Liver (tissue), 9 donors: ENCODE results near the gene APOA5. TPM values are rescaled to one million over a fixed set of nuclear protein-coding genes. Genes with fewer than 3 reads are reported as not detected.

Experiments used
- DNase-seq: peaks from one replicate; pipeline ENCODE4 v3.0.0-alpha.2; 2017; ENCODE audit warnings: low spot score
- H3K27ac ChIP-seq, 2 donors: one replicate each; pipeline ENCODE4 v1.7.0; 2013; ENCODE audit warnings: inconsistent platforms in 2 of 2, low read length in 2 of 2, control low read depth in 1 of 2, low read depth in 1 of 2, mild to moderate bottlenecking in 1 of 2
- H3K27me3 ChIP-seq, 4 donors: one replicate each; pipeline versions ENCODE4 v1.6.1 to v1.7.0; 2013; ENCODE audit warnings: low read length in 3 of 4, inconsistent platforms in 1 of 4, mild to moderate bottlenecking in 1 of 4, moderate library complexity in 1 of 4; ENCODE audit not compliant: control insufficient read depth in 4 of 4, insufficient read depth in 4 of 4
- H3K36me3 ChIP-seq, 4 donors: one replicate each; pipeline versions ENCODE4 v1.6.1 to v1.7.0; 2013; ENCODE audit warnings: low read length in 3 of 4, mild to moderate bottlenecking in 3 of 4, low read depth in 1 of 4, moderate library complexity in 1 of 4; ENCODE audit not compliant: control insufficient read depth in 4 of 4, insufficient read depth in 3 of 4
- H3K4me1 ChIP-seq, 4 donors: one replicate each; pipeline versions ENCODE4 v1.6.1 to v1.7.0; 2013; ENCODE audit warnings: low read length in 3 of 4, mild to moderate bottlenecking in 3 of 4, moderate library complexity in 1 of 4; ENCODE audit not compliant: control insufficient read depth in 4 of 4, insufficient read depth in 4 of 4
- H3K4me3 ChIP-seq, 3 donors: one replicate each; pipeline versions ENCODE4 v1.6.1 to v1.7.0; 2013; ENCODE audit warnings: low read length in 3 of 3, control low read depth in 1 of 3, low read depth in 1 of 3, mild to moderate bottlenecking in 1 of 3
- H3K9ac ChIP-seq, 2 donors: one replicate each; pipeline ENCODE4 v1.7.0; 2013; ENCODE audit warnings: low read length in 2 of 2, mild to moderate bottlenecking in 2 of 2, moderate library complexity in 2 of 2, control low read depth in 1 of 2, low read depth in 1 of 2
- H3K9me3 ChIP-seq, 4 donors: one replicate each; pipeline versions ENCODE4 v1.6.1 to v1.7.0; 2013; ENCODE audit warnings: low read length in 3 of 4; ENCODE audit not compliant: control insufficient read depth in 4 of 4
- CTCF ChIP-seq: fragments of 150-350 bp; IDR thresholded peaks from 2 replicates; pipeline ENCODE4 v1.5.1; 2017; ENCODE audit warnings: improper control_type of control experiment, low read depth, low read length; ENCODE audit not compliant: missing input control
- EGR1 ChIP-seq, 2 donors: IDR thresholded peaks; 2 replicates each; pipeline ENCODE4 v1.6.1; 2016 to 2018; ENCODE audit warnings: antibody characterized with exemption in 2 of 2, low read depth in 2 of 2
- FOXA1 ChIP-seq: IDR thresholded peaks from 2 replicates; pipeline ENCODE4 v1.6.1; 2016; ENCODE audit warnings: antibody characterized with exemption
- FOXA2 ChIP-seq: IDR thresholded peaks from 2 replicates; pipeline ENCODE4 v1.6.1; 2016; ENCODE audit warnings: antibody characterized with exemption
- GABPA ChIP-seq, 2 donors: IDR thresholded peaks in 1 of 2; conservative IDR thresholded peaks in 1 of 2; 2 replicates each; pipeline ENCODE4 v1.6.1; 2016; ENCODE audit warnings: antibody characterized with exemption in 2 of 2, mild to moderate bottlenecking in 1 of 2, moderate library complexity in 1 of 2
- HNF4A ChIP-seq, 2 donors: conservative IDR thresholded peaks; 2 replicates each; pipeline ENCODE4 v1.6.1; 2016; ENCODE audit warnings: antibody characterized with exemption in 2 of 2, mild to moderate bottlenecking in 2 of 2
- HNF4G ChIP-seq: IDR thresholded peaks from 2 replicates; pipeline ENCODE4 v1.6.1; 2016; ENCODE audit warnings: antibody characterized with exemption
- JUND ChIP-seq, 2 donors: IDR thresholded peaks; 2 replicates each; pipeline ENCODE4 v1.6.1; 2016; ENCODE audit warnings: antibody characterized with exemption in 2 of 2
- NR2F2 ChIP-seq: IDR thresholded peaks from 2 replicates; pipeline ENCODE4 v1.6.1; 2016; ENCODE audit warnings: antibody characterized with exemption
- RAD21 ChIP-seq, 2 donors: IDR thresholded peaks; 2 replicates each; pipeline ENCODE4 v1.6.1; 2016; ENCODE audit warnings: antibody characterized with exemption in 2 of 2, mild to moderate bottlenecking in 2 of 2
- REST ChIP-seq: IDR thresholded peaks from 2 replicates; pipeline ENCODE4 v1.6.1; 2016; ENCODE audit warnings: antibody characterized with exemption, mild to moderate bottlenecking
- RXRA ChIP-seq, 2 donors: IDR thresholded peaks; 2 replicates each; pipeline ENCODE4 v1.6.1; 2017 to 2018; ENCODE audit warnings: antibody characterized with exemption in 2 of 2, mild to moderate bottlenecking in 1 of 2
- SP1 ChIP-seq: IDR thresholded peaks from 2 replicates; pipeline ENCODE4 v1.6.1; 2018; ENCODE audit warnings: antibody characterized with exemption, mild to moderate bottlenecking
- TAF1 ChIP-seq: conservative IDR thresholded peaks from 2 replicates; pipeline ENCODE4 v1.6.1; 2016; ENCODE audit warnings: antibody characterized with exemption, mild to moderate bottlenecking
- YY1 ChIP-seq: IDR thresholded peaks from 2 replicates; pipeline ENCODE4 v1.6.1; 2016; ENCODE audit warnings: antibody characterized with exemption, mild to moderate bottlenecking
- ZBTB33 ChIP-seq: IDR thresholded peaks from 2 replicates; pipeline ENCODE4 v1.6.1; 2016; ENCODE audit warnings: antibody characterized with exemption
- WGBS: extraction: QIAGEN DNeasy Blood & Tissue Kit; methylation state at CpG from one replicate; pipeline ENCODE4 v1.1.7; 2013; 5-methylcytosine and 5-hydroxymethylcytosine counted together
- polyA plus RNA-seq, 2 donors: library from polyadenylated mRNA; stranded (reverse) in 1 of 2; unstranded in 1 of 2; fragments of 200-250 nt in 1 of 2; fragments of >200 nt in 1 of 2; fragmentation: Nextera tagmentation in 1 of 2; extraction: Ambion mirVana in 1 of 2; gene quantifications; one replicate each; pipeline versions ENCODE4 v1.2.1 to v1.2.3, GENCODE V29; 2013 to 2015
- total RNA-seq, 2 donors: library from RNA; depleted of rRNA; stranded (reverse); fragments of >200 nt; gene quantifications; one replicate each; pipeline ENCODE4 v1.2.3, GENCODE V29; 2014
- TF ChIP-seq, protein P1 (sequence below): IDR thresholded peaks from 2 replicates; pipeline ENCODE4 v1.6.1; 2016; ENCODE audit warnings: antibody characterized with exemption
- TF ChIP-seq, protein P2 (sequence below): IDR thresholded peaks from 2 replicates; pipeline ENCODE4 v1.6.1; 2016; ENCODE audit warnings: antibody characterized with exemption
- donor health status: healthy.
- donor health status: healthy.
- donor health status: healthy.
- donor health status: healthy.
- donor health status: healthy.

Gene APOA5
- total and polyA plus RNA-seq, 4 donors, result 7.3 to 1,045 (median 739) TPM

DNA sequence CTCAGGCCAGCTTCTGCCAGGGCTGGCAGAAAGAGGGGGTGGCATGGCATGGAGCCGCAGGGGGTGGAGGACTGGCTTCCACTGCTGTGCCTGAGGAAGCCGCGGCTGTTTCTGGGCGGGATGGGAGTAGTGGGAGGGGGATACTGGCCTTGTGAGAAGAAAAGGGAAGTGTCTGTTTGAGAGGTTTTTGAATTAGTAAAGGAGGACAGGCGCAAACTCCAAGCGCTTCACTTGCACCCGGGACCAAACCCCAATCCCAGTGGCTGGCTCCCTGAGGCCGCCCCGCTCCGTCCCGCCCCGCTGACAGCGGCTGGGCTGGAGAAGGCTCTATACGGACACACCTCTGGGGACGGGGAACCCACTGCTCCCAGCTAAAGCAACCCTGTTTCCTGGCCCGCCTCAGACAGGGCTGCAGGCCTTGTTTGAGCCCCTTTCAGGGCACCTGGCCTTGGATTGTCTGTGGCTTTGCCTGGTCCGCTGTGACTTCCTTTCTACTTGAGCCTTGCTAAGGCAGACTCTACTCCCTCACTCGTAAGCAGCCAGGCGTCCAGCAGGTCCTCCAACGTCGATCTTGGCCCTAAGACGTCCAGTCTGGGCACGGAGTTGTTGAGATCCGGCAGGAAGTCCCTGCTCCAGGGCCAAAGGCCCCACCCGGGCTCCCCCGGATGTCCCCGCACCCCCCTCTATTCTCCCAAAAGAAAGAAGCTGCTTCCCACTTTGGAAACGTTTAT, 43.5 kb upstream of the APOA5 start:
- no peaks in the 10 kb centered on the region for H3K27me3 ChIP-seq
- no peaks in the 10 kb centered on the region for H3K36me3 ChIP-seq
- DNase-seq, result no peak
- no peaks in the 10 kb centered on the region for H3K9me3 ChIP-seq
- H3K27ac ChIP-seq, result peak overlapping the region; percentile 86 to 94
- H3K9ac ChIP-seq, result peak overlapping the region; percentile 10 to 81
- peaks cover 10 to 79% (median 45%) of the 10 kb centered on the region in 4 donors for H3K4me1 ChIP-seq
- 15% methylated on average over 28 of the region's 28 CpGs for WGBS
- H3K4me3 ChIP-seq, result peak overlapping the region; percentile 58 to 73 (median 59)
- TF ChIP-seq TAF1 (no peak), HNF4A (conservative IDR thresholded peaks at IDR 0.05) (no peak), REST (peak; percentile 3), EGR1 (IDR thresholded peaks at IDR 0.05; ENCODE audit: low read depth in 2 of 2) (peak in 1 of 2 donors; percentile 64), FOXA2 (no peak), HNF4G (no peak), ZBTB33 (no peak), NR2F2 (peak; percentile 66), YY1 (peak; percentile 36), JUND (IDR thresholded peaks at IDR 0.05) (no peak), RAD21 (IDR thresholded peaks at IDR 0.05) (no peak), RXRA (IDR thresholded peaks at IDR 0.05) (no peak), SP1 (no peak), GABPA (IDR thresholded peaks at IDR 0.05 in 1 of 2, conservative IDR thresholded peaks at IDR 0.05 in 1 of 2) (peak in 1 of 2 donors; percentile 40), FOXA1 (no peak), CTCF (no peak)
- TF ChIP-seq, protein P1, sequence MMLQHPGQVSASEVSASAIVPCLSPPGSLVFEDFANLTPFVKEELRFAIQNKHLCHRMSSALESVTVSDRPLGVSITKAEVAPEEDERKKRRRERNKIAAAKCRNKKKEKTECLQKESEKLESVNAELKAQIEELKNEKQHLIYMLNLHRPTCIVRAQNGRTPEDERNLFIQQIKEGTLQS, result no peak
- TF ChIP-seq, protein P2, sequence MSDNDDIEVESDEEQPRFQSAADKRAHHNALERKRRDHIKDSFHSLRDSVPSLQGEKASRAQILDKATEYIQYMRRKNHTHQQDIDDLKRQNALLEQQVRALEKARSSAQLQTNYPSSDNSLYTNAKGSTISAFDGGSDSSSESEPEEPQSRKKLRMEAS, result no peak
